HG03442 (cell line): ENCODE measurements around the gene PRDX2.
"Not testable (repeated sequence)": the region's sequence is repeated elsewhere in the genome, so short reads cannot be mapped to it uniquely, and the experiment has no call there.

Experiments used
- ATAC-seq: cut with Tn5 transposase; IDR thresholded peaks from one replicate; pipeline ENCODE4 v1.9.1; 2021; ENCODE audit warnings: mild to moderate bottlenecking, moderate library complexity; ENCODE audit not compliant: unreplicated experiment

PRDX2 gene

GRCh38 chr19:12801466-12802266 is at the start of gene PRDX2, which contains the start of gene THSD8:
PRDX2 (minus strand) TSS chr19:12801800; CDS start chr19:12801261, 539 bp downstream.
THSD8 (plus strand) TSS chr19:12802069; CDS start chr19:12802072, 3 bp downstream.
- no peak for ATAC-seq

GRCh38 chr19:12847159-12848139 is 45.8 kb upstream of the PRDX2 start:
- ATAC-seq: no peak

- ATAC-seq: not testable (repeated sequence)
Measured at GRCh38 chr19:12846613-12847012, 45.0 kb upstream of the PRDX2 start.

GRCh38 chr19:12843999-12844732 is 42.6 kb upstream of the PRDX2 start:
- no peak for ATAC-seq

GRCh38 chr19:12843328-12843727 is 41.7 kb upstream of the PRDX2 start:
- no peak for ATAC-seq

GRCh38 chr19:12842511-12842910 is 40.9 kb upstream of the PRDX2 start:
- no peak for ATAC-seq

GRCh38 chr19:12841094-12841493 is 39.5 kb upstream of the PRDX2 start:
- ATAC-seq: no peak

- no peak for ATAC-seq
Measured at GRCh38 chr19:12840091-12841079, 38.8 kb upstream of the PRDX2 start.

GRCh38 chr19:12838886-12839756 is 37.5 kb upstream of the PRDX2 start:
- no peak for ATAC-seq

- no peak for ATAC-seq
Measured at GRCh38 chr19:12838182-12838885, 36.7 kb upstream of the PRDX2 start, which contains the start of gene MAST1. MAST1 (plus strand) TSS chr19:12838515; CDS start chr19:12838573, 58 bp downstream.

- no peak for ATAC-seq
Measured at GRCh38 chr19:12837225-12837624, 35.6 kb upstream of the PRDX2 start.

- no peak for ATAC-seq
Measured at GRCh38 chr19:12836529-12836863, 34.9 kb upstream of the PRDX2 start.

GRCh38 chr19:12834976-12835757 is 33.6 kb upstream of the PRDX2 start:
- ATAC-seq: no peak

GRCh38 chr19:12834566-12834943 is 33.0 kb upstream of the PRDX2 start, which contains the start of gene RTBDN:
RTBDN (minus strand) TSS chr19:12834579; CDS start chr19:12829979, 4,600 bp downstream.
- ATAC-seq: no peak

GRCh38 chr19:12833738-12834565 is 32.4 kb upstream of the PRDX2 start:
- no peak for ATAC-seq

GRCh38 chr19:12833418-12833737 is 31.8 kb upstream of the PRDX2 start:
- no peak for ATAC-seq

- no peak for ATAC-seq
Measured at GRCh38 chr19:12828494-12828893, 26.9 kb upstream of the PRDX2 start.
